Natural killer cell (primary cell): ENCODE measurements around the gene R3HDM1. TPM values are rescaled to one million over a fixed set of nuclear protein-coding genes. Genes with fewer than 3 reads are reported as not detected.

Experiments used
- ATAC-seq, 3 donors: fragments of 150-1000 bp in 2 of 3; fragments of 200-7000 bp in 1 of 3; cut with Tn5 transposase; 1 replicate in 1 of 3; 2 replicates in 2 of 3; pipeline ENCODE4 v1.10.0; 2021; ENCODE audit warnings: mild to moderate bottlenecking in 2 of 3, moderate library complexity in 2 of 3
- DNase-seq, 2 donors: peaks; one replicate each; pipeline versions ENCODE4 v3.0.0 to v3.0.0-alpha.2; 2013 to 2021; ENCODE audit warnings: mixed read lengths in 1 of 2
- H3K27ac ChIP-seq: one replicate; pipeline ENCODE4 v1.5.1; 2013; ENCODE audit warnings: mild to moderate bottlenecking, low read length
- H3K27me3 ChIP-seq: one replicate; pipeline ENCODE4 v1.6.1; 2013; ENCODE audit warnings: low read length; ENCODE audit not compliant: control insufficient read depth, insufficient read depth
- H3K36me3 ChIP-seq: one replicate; pipeline ENCODE4 v1.6.1; 2013; ENCODE audit warnings: low read length; ENCODE audit not compliant: control insufficient read depth, insufficient read depth
- H3K4me1 ChIP-seq: one replicate; pipeline ENCODE4 v1.6.1; 2013; ENCODE audit warnings: low read length; ENCODE audit not compliant: control insufficient read depth, insufficient read depth
- H3K4me3 ChIP-seq: one replicate; pipeline ENCODE4 v1.5.1; 2013; ENCODE audit warnings: low read length
- H3K9me3 ChIP-seq: one replicate; pipeline ENCODE4 v1.6.1; 2013; ENCODE audit warnings: low read length; ENCODE audit not compliant: control insufficient read depth, insufficient read depth
- H3K27ac Mint-ChIP-seq, 2 donors: one replicate each; pipeline ENCODE4 v1.8.0; 2022; ENCODE audit warnings: mild to moderate bottlenecking in 2 of 2, mixed read lengths in 2 of 2, moderate library complexity in 1 of 2
- H3K27me3 Mint-ChIP-seq, 2 donors: one replicate each; pipeline ENCODE4 v1.8.0; 2022; ENCODE audit warnings: low read depth in 2 of 2, mixed read lengths in 2 of 2
- H3K36me3 Mint-ChIP-seq: one replicate; pipeline ENCODE4 v1.8.0; 2022; ENCODE audit warnings: mixed read lengths
- H3K4me1 Mint-ChIP-seq, 2 donors: one replicate each; pipeline ENCODE4 v1.8.0; 2022; ENCODE audit warnings: mixed read lengths in 2 of 2
- H3K4me3 Mint-ChIP-seq: one replicate; pipeline ENCODE4 v1.8.0; 2022; ENCODE audit warnings: mild to moderate bottlenecking, moderate library complexity, mixed read lengths
- H3K9me3 Mint-ChIP-seq, 2 donors: one replicate each; pipeline ENCODE4 v1.8.0; 2022; ENCODE audit warnings: mixed read lengths in 2 of 2
- WGBS: methylation state at CpG from one replicate; pipeline ENCODE4 v1.1.7; 2013; ENCODE audit warnings: missing lambda C conversion rate; ENCODE audit not compliant: insufficient coverage; 5-methylcytosine and 5-hydroxymethylcytosine counted together
- intact Hi-C: fragments of 100-400 bp; cut with micrococcal nuclease; formaldehyde crosslinking; loops from one replicate; pipeline ENCODE4 v1.14.2; 2022
- total RNA-seq, 4 donors: library from RNA; stranded (reverse); fragments of 120-200 nt in 1 of 4; gene quantifications; one replicate each; pipeline versions ENCODE4 v1.2.3 to v1.2.4, GENCODE V29; 2013 to 2022
- TF ChIP-seq, protein P1 (sequence below): fragments of 200-600 bp; IDR thresholded peaks from one replicate; pipeline ENCODE4 v1.8.0; 2022; ENCODE audit warnings: antibody characterized with exemption

R3HDM1 gene
- total RNA-seq, 3 donors from 2014 or later (not counting 1 experiment from before 2014, with no cell fraction given): 34.9 to 48.6 (median 39.7) TPM

DNA sequence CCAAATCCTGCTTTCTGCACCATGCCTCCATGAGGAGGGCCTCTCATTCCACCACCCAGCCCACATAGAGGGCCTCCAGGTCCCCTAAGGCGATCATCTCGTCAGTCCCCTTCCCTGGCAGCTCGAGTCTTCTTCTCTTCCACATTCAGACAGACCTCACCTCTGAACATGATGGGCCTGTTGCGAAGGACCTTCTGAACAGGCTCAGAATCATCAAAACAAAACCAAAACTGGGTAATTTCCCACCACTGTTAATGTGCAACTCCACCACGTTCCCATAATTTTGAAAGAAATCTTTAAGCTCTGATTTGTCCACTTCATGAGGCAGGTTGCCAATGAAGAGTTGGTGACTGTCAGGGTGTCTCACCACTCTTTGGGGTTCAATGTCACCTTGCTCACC is 20.7 kb upstream of the R3HDM1 start:
- Mint-ChIP-seq H3K4me1 (no peaks in the 10 kb centered on the region), H3K27me3 (no peaks in the 10 kb centered on the region), H3K36me3 (no peaks in the 10 kb centered on the region), H3K4me3 (no peak overlapping the region), H3K9me3 (peaks cover 2 to 3% of the 10 kb centered on the region in 2 donors), H3K27ac (no peak overlapping the region)
- intact Hi-C loops: no loop called here
- Histone ChIP-seq H3K4me1 (no peaks in the 10 kb centered on the region), H3K36me3 (no peaks in the 10 kb centered on the region), H3K27ac (no peak overlapping the region), H3K27me3 (no peaks in the 10 kb centered on the region), H3K4me3 (no peak overlapping the region), H3K9me3 (peaks cover 10% of the 10 kb centered on the region)
- TF ChIP-seq, protein P1, sequence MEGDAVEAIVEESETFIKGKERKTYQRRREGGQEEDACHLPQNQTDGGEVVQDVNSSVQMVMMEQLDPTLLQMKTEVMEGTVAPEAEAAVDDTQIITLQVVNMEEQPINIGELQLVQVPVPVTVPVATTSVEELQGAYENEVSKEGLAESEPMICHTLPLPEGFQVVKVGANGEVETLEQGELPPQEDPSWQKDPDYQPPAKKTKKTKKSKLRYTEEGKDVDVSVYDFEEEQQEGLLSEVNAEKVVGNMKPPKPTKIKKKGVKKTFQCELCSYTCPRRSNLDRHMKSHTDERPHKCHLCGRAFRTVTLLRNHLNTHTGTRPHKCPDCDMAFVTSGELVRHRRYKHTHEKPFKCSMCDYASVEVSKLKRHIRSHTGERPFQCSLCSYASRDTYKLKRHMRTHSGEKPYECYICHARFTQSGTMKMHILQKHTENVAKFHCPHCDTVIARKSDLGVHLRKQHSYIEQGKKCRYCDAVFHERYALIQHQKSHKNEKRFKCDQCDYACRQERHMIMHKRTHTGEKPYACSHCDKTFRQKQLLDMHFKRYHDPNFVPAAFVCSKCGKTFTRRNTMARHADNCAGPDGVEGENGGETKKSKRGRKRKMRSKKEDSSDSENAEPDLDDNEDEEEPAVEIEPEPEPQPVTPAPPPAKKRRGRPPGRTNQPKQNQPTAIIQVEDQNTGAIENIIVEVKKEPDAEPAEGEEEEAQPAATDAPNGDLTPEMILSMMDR: no peak
- DNase-seq (no peak), ATAC-seq (no peak)
- 80% methylated on average over 5 of the region's 5 CpGs for WGBS

DNA sequence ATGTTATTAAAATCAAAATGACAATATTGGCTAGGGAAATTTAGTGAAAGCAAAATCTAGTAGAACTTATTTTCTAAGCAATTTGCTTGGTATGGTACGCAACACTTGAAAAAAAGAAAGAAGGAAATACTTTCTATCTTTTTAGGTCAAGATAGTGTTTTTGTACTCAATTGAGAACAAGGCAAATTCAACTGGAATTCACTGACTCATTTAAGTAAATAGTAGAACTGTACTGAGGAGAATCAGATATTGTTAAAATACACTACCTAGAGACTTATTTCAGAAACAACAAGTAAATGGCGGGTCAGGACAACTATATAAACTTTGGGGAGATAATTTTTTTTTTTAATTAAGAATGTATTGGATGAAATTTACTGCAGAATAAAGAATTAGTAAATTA is 19.2 kb upstream of the R3HDM1 start:
- H3K4me1 Mint-ChIP-seq: no peaks in the 10 kb centered on the region
- Histone ChIP-seq H3K4me3 (no peak overlapping the region), H3K4me1 (no peaks in the 10 kb centered on the region), H3K27me3 (no peaks in the 10 kb centered on the region), H3K36me3 (no peaks in the 10 kb centered on the region), H3K27ac (no peak overlapping the region), H3K9me3 (peaks cover 13% of the 10 kb centered on the region)
- intact Hi-C loops: no loop called here
- no peaks in the 10 kb centered on the region for H3K36me3 Mint-ChIP-seq
- WGBS: no CpG with 5 or more reads among the region's 2 CpGs
- no peak overlapping the region for H3K4me3 Mint-ChIP-seq
- no peak for DNase-seq
- peaks cover 2 to 3% of the 10 kb centered on the region in 2 donors for H3K9me3 Mint-ChIP-seq
- no peak for ATAC-seq
- TF ChIP-seq, protein P1: no peak
- no peak overlapping the region for H3K27ac Mint-ChIP-seq
- no peaks in the 10 kb centered on the region for H3K27me3 Mint-ChIP-seq

- H3K9me3 Mint-ChIP-seq: no peaks in the 10 kb centered on the region
- intact Hi-C loops: no loop called here
Measured at GRCh38 chr2:135525786-135526185, 5.5 kb upstream of the R3HDM1 start.

GRCh38 chr2:135528006-135528405 is 3.3 kb upstream of the R3HDM1 start:
- no peak overlapping the region for H3K4me3 ChIP-seq
- H3K9me3 ChIP-seq: no peaks in the 10 kb centered on the region
- WGBS: 96% methylated on average over 3 of the region's 3 CpGs
- peaks cover 7% of the 10 kb centered on the region for H3K4me1 ChIP-seq
- no peaks in the 10 kb centered on the region for H3K36me3 ChIP-seq
- Mint-ChIP-seq H3K36me3 (no peaks in the 10 kb centered on the region), H3K9me3 (no peaks in the 10 kb centered on the region), H3K4me3 (peak overlapping the region; percentile 25), H3K27ac (peak overlapping the region in 1 of 2 donors; percentile 61), H3K4me1 (peaks cover 10 to 11% of the 10 kb centered on the region in 2 donors), H3K27me3 (no peaks in the 10 kb centered on the region)
- intact Hi-C loops: no loop called here
- ATAC-seq (no peak), DNase-seq (no peak)
- TF ChIP-seq, protein P1: no peak
- H3K27me3 ChIP-seq: no peaks in the 10 kb centered on the region
- no peak overlapping the region for H3K27ac ChIP-seq

More at GRCh38 chr2:135525786-135526185, 5.5 kb upstream of the R3HDM1 start:
- H3K27me3 Mint-ChIP-seq: no peaks in the 10 kb centered on the region
- H3K4me3 Mint-ChIP-seq: no peak overlapping the region
- H3K27me3 ChIP-seq: no peaks in the 10 kb centered on the region
- no peaks in the 10 kb centered on the region for H3K36me3 ChIP-seq
- no peak for ATAC-seq
- peaks cover 7% of the 10 kb centered on the region for H3K4me1 ChIP-seq
- DNase-seq: no peak
- no peak overlapping the region for H3K4me3 ChIP-seq
- no peak overlapping the region for H3K27ac ChIP-seq
- H3K36me3 Mint-ChIP-seq: no peaks in the 10 kb centered on the region
- no peak overlapping the region for H3K27ac Mint-ChIP-seq
- WGBS: 100% methylated on average over 1 of the region's 1 CpG
- no peaks in the 10 kb centered on the region for H3K4me1 Mint-ChIP-seq
- TF ChIP-seq, protein P1: no peak
- no peaks in the 10 kb centered on the region for H3K9me3 ChIP-seq
